ENCODE measurements around the gene OSCP1. TPM values are rescaled to one million over a fixed set of nuclear protein-coding genes. Genes with fewer than 3 reads are reported as not detected.

The OSCP1 gene
- total RNA-seq, 1 experiment from 2014 or later = 3.2 TPM

DNA sequence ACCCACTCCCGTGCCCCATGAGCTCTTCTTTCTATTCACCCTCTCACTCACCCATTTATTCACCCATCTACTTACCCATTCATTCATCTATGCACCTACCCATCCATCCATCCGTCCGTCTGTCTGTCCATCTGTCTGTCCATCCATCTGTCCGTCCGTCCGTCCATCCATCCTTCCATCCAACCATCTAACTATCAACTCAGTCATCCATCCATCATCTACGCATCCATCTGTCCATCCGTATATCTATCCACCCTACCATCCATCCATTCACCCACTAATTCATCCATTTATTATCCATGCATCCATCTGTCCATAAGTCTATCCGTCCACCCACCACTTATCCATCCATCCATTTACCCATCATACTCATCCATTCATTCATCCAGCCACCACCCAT is 43.3 kb upstream of the OSCP1 start:
- 100% methylated on average over 2 of the region's 9 CpGs for WGBS (ENCODE audit: extremely low coverage, insufficient read length, low lambda C conversion rate)
- no peaks in the 10 kb centered on the region for H3K27me3 ChIP-seq (ENCODE audit: insufficient read depth, low read length)
- no peaks in the 10 kb centered on the region; a peak in 1 of 5 replicates for H3K9me3 Mint-ChIP-seq
- H3K27ac ChIP-seq (ENCODE audit: insufficient read length, low read depth, low read length) = no peak overlapping the region
- no peak overlapping the region for H3K9ac ChIP-seq (ENCODE audit: extremely low read depth, insufficient read length, low read length)
- H4K5ac ChIP-seq (ENCODE audit: insufficient read length, low read depth, low read length) = no peak overlapping the region
- no peaks in the 10 kb centered on the region for H3K79me1 ChIP-seq (ENCODE audit: insufficient read depth, low read depth, low read length, poor library complexity, severe bottlenecking)
- H3K56ac ChIP-seq (ENCODE audit: insufficient read length, low read depth, low read length) = no peak overlapping the region
- H3K18ac ChIP-seq (ENCODE audit: insufficient read length, low read depth, low read length) = no peak overlapping the region
- DNase-seq = no peak
- no peaks in the 10 kb centered on the region for H3K79me2 ChIP-seq (ENCODE audit: insufficient read depth, low read length)
- H3K4me2 ChIP-seq (ENCODE audit: insufficient read depth, insufficient read length, low read length) = no peak overlapping the region
- H2BK15ac ChIP-seq (ENCODE audit: low read depth, low read length) = no peak overlapping the region
- H3K23ac ChIP-seq (ENCODE audit: insufficient read length, low read depth, low read length) = no peak overlapping the region
- no peak overlapping the region for H3K4ac ChIP-seq (ENCODE audit: low read depth, low read length)
- no peak overlapping the region for H3K14ac ChIP-seq (ENCODE audit: insufficient read depth, low read length)
- no peak overlapping the region for H2BK12ac ChIP-seq (ENCODE audit: insufficient read length, low read depth, low read length)
- H2BK120ac ChIP-seq (ENCODE audit: low read depth, low read length, poor library complexity, severe bottlenecking) = no peak overlapping the region
- no peaks in the 10 kb centered on the region for H3K23me2 ChIP-seq (ENCODE audit: insufficient read length, low read depth, low read length, poor library complexity, severe bottlenecking)
- no peak overlapping the region for H3K4me3 Mint-ChIP-seq
- no peaks in the 10 kb centered on the region for H3K36me3 Mint-ChIP-seq (ENCODE audit: insufficient read depth in 1 of 3, low read depth in 3 of 3)
- no peak overlapping the region for H2BK5ac ChIP-seq (ENCODE audit: insufficient read length, low read length)
- peaks cover 12 to 14% of the 10 kb centered on the region in 2 experiments for H3K4me1 Mint-ChIP-seq
- no peaks in the 10 kb centered on the region for H3K9me3 ChIP-seq (ENCODE audit: control insufficient read depth, low read depth, low read length)
- no peak overlapping the region for H3T11ph ChIP-seq (ENCODE audit: low read length)
- H4K91ac ChIP-seq (ENCODE audit: insufficient read length, low read depth, low read length) = no peak overlapping the region
- no peaks in the 10 kb centered on the region for H4K20me1 ChIP-seq (ENCODE audit: control insufficient read depth, insufficient read depth, insufficient read length)
- no peak overlapping the region for H2AFZ ChIP-seq (ENCODE audit: low read length)
- H3K27ac Mint-ChIP-seq = no peak overlapping the region; a peak in 1 of 7 replicates
- no peaks in the 10 kb centered on the region for H3K4me1 ChIP-seq (ENCODE audit: insufficient read depth, low read length)
- H2AK5ac ChIP-seq (ENCODE audit: insufficient read length, low read length) = no peak overlapping the region
- no peak overlapping the region for H2BK20ac ChIP-seq (ENCODE audit: low read depth, low read length, poor library complexity, severe bottlenecking)
- peaks cover 41% of the 10 kb centered on the region for H3K27me3 Mint-ChIP-seq (ENCODE audit: low read depth)
- no peak for TF ChIP-seq CTCF (conservative IDR thresholded peaks at IDR 0.05)
- no peak overlapping the region for H4K8ac ChIP-seq (replicated peaks; ENCODE audit: insufficient read length, low read depth, low read length)
